CD14-positive monocyte (primary cell): ENCODE measurements around the gene HIVEP3. TPM values are rescaled to one million over a fixed set of nuclear protein-coding genes. Genes with fewer than 3 reads are reported as not detected.

Source experiments
- DNase-seq, 3 donors: peaks; one replicate each; pipeline ENCODE4 v3.0.0-alpha.2; 2011 to 2022
- H2AFZ ChIP-seq: 2 replicates; pipeline ENCODE4 v1.6.0; 2012; ENCODE audit warnings: mild to moderate bottlenecking, low read depth, low read length, inconsistent platforms; ENCODE audit not compliant: insufficient read depth, poor library complexity, severe bottlenecking
- H3K27ac ChIP-seq, 2 donors: 1 replicate in 1 of 2; 2 replicates in 1 of 2; pipeline ENCODE4 v1.5.1; 2012 to 2013; ENCODE audit warnings: low read length in 2 of 2, control low read depth in 1 of 2, inconsistent platforms in 1 of 2, low read depth in 1 of 2, mild to moderate bottlenecking in 1 of 2
- H3K27me3 ChIP-seq, 2 donors: one replicate each; pipeline versions ENCODE4 v1.6.0 to v1.6.1; 2011 to 2013; ENCODE audit warnings: low read length in 2 of 2; ENCODE audit not compliant: control insufficient read depth in 2 of 2, insufficient read depth in 2 of 2
- H3K36me3 ChIP-seq, 2 donors: replicated peaks in 1 of 2; 1 replicate in 1 of 2; 2 replicates in 1 of 2; pipeline versions ENCODE4 v1.5.1 to v1.6.1; 2012 to 2013; ENCODE audit warnings: low read length in 2 of 2, control low read depth in 1 of 2, inconsistent platforms in 1 of 2, mild to moderate bottlenecking in 1 of 2; ENCODE audit not compliant: insufficient read depth in 2 of 2, control insufficient read depth in 1 of 2
- H3K4me1 ChIP-seq, 2 donors: 1 replicate in 1 of 2; 2 replicates in 1 of 2; pipeline versions ENCODE4 v1.5.1 to v1.6.1; 2012 to 2013; ENCODE audit warnings: low read length in 2 of 2, control low read depth in 1 of 2, inconsistent platforms in 1 of 2, mild to moderate bottlenecking in 1 of 2, moderate library complexity in 1 of 2; ENCODE audit not compliant: insufficient read depth in 2 of 2, control insufficient read depth in 1 of 2
- H3K4me2 ChIP-seq: replicated peaks from 2 replicates; pipeline ENCODE3; 2012; ENCODE audit warnings: low read length, moderate library complexity, mild to moderate bottlenecking; ENCODE audit not compliant: poor library complexity, severe bottlenecking; ENCODE audit errors: extremely low read depth
- H3K4me3 ChIP-seq, 3 experiments: fragments of 200-600 bp in 1 of 3; sonication (generic) in 1 of 3; replicated peaks in 1 of 3; 1 replicate in 2 of 3; 2 replicates in 1 of 3; pipeline ENCODE4 v1.5.1; 2011 to 2013; ENCODE audit warnings: low read length in 3 of 3, mild to moderate bottlenecking in 3 of 3, control low read depth in 2 of 3, low read depth in 2 of 3, inconsistent platforms in 1 of 3, moderate library complexity in 1 of 3
- H3K79me2 ChIP-seq: 2 replicates; pipeline ENCODE4 v1.6.0; 2012; ENCODE audit warnings: mild to moderate bottlenecking, control low read depth, inconsistent platforms, low read length, moderate library complexity; ENCODE audit not compliant: insufficient read depth
- H3K9ac ChIP-seq: 2 replicates; pipeline ENCODE4 v1.6.0; 2017; ENCODE audit warnings: low read length, mild to moderate bottlenecking; ENCODE audit not compliant: insufficient read depth, poor library complexity, severe bottlenecking
- H3K9me3 ChIP-seq, 2 donors: replicated peaks in 1 of 2; 1 replicate in 1 of 2; 2 replicates in 1 of 2; pipeline versions ENCODE4 v1.5.1 to v1.6.1; 2012 to 2013; ENCODE audit warnings: low read length in 2 of 2, control low read depth in 1 of 2; ENCODE audit not compliant: control insufficient read depth in 1 of 2, insufficient read depth in 1 of 2
- H4K20me1 ChIP-seq: 2 replicates; pipeline ENCODE4 v1.6.0; 2012; ENCODE audit warnings: mild to moderate bottlenecking, low read length, control low read depth, moderate library complexity; ENCODE audit not compliant: insufficient read depth
- H3K27ac Mint-ChIP-seq, 7 donors: one replicate each; pipeline ENCODE4 v1.8.0; 2020; ENCODE audit warnings: mild to moderate bottlenecking in 7 of 7, mixed read lengths in 7 of 7, moderate library complexity in 6 of 7, inconsistent platforms in 2 of 7
- H3K27me3 Mint-ChIP-seq, 3 donors: one replicate each; pipeline ENCODE4 v1.8.0; 2021 to 2022; ENCODE audit warnings: low read depth in 3 of 3, mild to moderate bottlenecking in 3 of 3, mixed read lengths in 3 of 3, moderate library complexity in 3 of 3, inconsistent platforms in 1 of 3
- H3K36me3 Mint-ChIP-seq, 2 donors: one replicate each; pipeline ENCODE4 v1.8.0; 2020; ENCODE audit warnings: mixed read lengths in 2 of 2, inconsistent platforms in 1 of 2, mild to moderate bottlenecking in 1 of 2
- H3K4me1 Mint-ChIP-seq: one replicate; pipeline ENCODE4 v1.8.0; 2020; ENCODE audit warnings: mild to moderate bottlenecking, mixed read lengths
- H3K4me3 Mint-ChIP-seq, 2 donors: one replicate each; pipeline ENCODE4 v1.8.0; 2020; ENCODE audit warnings: mild to moderate bottlenecking in 2 of 2, mixed read lengths in 2 of 2, moderate library complexity in 1 of 2
- H3K9me3 Mint-ChIP-seq, 7 donors: one replicate each; pipeline ENCODE4 v1.8.0; 2020 to 2022; ENCODE audit warnings: mixed read lengths in 7 of 7, mild to moderate bottlenecking in 6 of 7, moderate library complexity in 6 of 7, inconsistent platforms in 2 of 7
- WGBS: methylation state at CpG from one replicate; pipeline ENCODE4 v1.1.5; 2013; ENCODE audit warnings: missing lambda C conversion rate; ENCODE audit not compliant: insufficient coverage; 5-methylcytosine and 5-hydroxymethylcytosine counted together
- intact Hi-C, 2 donors: fragments of 100-400 bp; cut with micrococcal nuclease; formaldehyde crosslinking; loops; one replicate each; pipeline versions ENCODE4 v1.15.0 to v1.15.1; 2023
- polyA plus RNA-seq, 3 donors: library from polyadenylated mRNA; depleted of rRNA in 1 of 3; unstranded in 2 of 3; stranded (reverse) in 1 of 3; fragments of 300-500 nt in 2 of 3; fragments of >200 nt in 1 of 3; fragmentation: Illumina TruSeq in 2 of 3; gene quantifications; 1 replicate in 2 of 3; 2 replicates in 1 of 3; pipeline ENCODE4 v1.2.3, GENCODE V29; 2012 to 2021
- TF ChIP-seq, protein P1 (sequence below): fragments of 200-600 bp; IDR thresholded peaks from one replicate; pipeline ENCODE4 v1.8.0; 2022; ENCODE audit warnings: antibody characterized with exemption, mild to moderate bottlenecking

HIVEP3 gene
- polyA plus RNA-seq, 3 donors, result 1.2 to 3.7 (median 1.8) TPM

GRCh38 chr1:41673378-41673777, 245.3 kb downstream of the HIVEP3 start:
- intact Hi-C loops, result no loop called here
- Histone ChIP-seq H3K27me3 (no peaks in the 10 kb centered on the region), H3K36me3 (no peaks in the 10 kb centered on the region), H3K9ac (peak overlapping the region; percentile 19), H3K4me3 (peak overlapping the region in 1 of 3 experiments; percentile 7), H4K20me1 (no peaks in the 10 kb centered on the region), H3K27ac (no peak overlapping the region), H3K9me3 (no peaks in the 10 kb centered on the region), H3K4me2 (no peak overlapping the region), H3K79me2 (no peaks in the 10 kb centered on the region), H3K4me1 (peaks cover 20 to 28% of the 10 kb centered on the region in 2 donors), H2AFZ (peak overlapping the region; percentile 7)
- Mint-ChIP-seq H3K4me3 (peak overlapping the region in 1 of 2 donors; percentile 65), H3K36me3 (peaks cover 0 to 7% of the 10 kb centered on the region in 2 donors), H3K27me3 (peaks cover 6 to 15% (median 14%) of the 10 kb centered on the region in 3 donors), H3K9me3 (peaks cover 0 to 1% (median 0%) of the 10 kb centered on the region in 7 donors), H3K27ac (no peak overlapping the region), H3K4me1 (peaks cover 32% of the 10 kb centered on the region)
- 0% methylated on average over 2 of the region's 4 CpGs for WGBS
- no peak for DNase-seq
- TF ChIP-seq, protein P1, sequence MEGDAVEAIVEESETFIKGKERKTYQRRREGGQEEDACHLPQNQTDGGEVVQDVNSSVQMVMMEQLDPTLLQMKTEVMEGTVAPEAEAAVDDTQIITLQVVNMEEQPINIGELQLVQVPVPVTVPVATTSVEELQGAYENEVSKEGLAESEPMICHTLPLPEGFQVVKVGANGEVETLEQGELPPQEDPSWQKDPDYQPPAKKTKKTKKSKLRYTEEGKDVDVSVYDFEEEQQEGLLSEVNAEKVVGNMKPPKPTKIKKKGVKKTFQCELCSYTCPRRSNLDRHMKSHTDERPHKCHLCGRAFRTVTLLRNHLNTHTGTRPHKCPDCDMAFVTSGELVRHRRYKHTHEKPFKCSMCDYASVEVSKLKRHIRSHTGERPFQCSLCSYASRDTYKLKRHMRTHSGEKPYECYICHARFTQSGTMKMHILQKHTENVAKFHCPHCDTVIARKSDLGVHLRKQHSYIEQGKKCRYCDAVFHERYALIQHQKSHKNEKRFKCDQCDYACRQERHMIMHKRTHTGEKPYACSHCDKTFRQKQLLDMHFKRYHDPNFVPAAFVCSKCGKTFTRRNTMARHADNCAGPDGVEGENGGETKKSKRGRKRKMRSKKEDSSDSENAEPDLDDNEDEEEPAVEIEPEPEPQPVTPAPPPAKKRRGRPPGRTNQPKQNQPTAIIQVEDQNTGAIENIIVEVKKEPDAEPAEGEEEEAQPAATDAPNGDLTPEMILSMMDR, result no peak

DNA sequence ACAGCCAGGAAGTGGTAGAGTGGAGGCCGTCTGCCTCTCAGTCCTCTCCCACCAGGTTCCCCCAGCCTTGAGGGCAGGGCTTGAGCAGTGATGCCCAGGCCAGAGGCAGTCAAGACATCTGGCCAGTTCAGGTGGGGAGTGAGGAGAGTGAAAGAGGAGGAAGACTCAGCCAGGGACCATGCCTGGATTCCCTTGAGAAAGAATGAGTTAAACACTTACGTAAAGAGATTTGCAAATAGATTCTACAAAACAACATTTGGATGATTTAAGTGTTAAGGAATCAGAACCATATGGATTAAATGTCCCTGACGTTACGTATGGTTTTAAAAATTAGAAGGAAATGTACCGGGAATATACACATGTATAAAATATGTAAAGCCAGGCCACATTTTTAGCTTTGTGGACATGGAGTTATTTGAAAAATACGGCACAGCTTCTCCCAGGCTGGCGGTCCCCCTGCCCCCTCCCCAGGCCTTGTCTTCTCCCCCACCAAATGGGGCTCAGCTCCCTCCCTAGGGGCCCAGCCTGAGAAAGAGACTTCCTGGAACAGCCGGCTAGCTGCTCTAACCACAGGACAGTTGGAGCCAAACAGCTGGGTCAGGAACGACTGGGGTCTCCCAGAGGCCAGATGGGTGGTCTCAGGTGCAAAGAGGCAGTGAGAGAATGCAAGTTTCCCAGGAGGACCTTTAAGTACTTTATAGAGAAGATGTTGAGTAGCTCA, 245.9 kb downstream of the HIVEP3 start:
- H3K36me3 Mint-ChIP-seq, result peaks cover 0 to 7% of the 10 kb centered on the region in 2 donors
- H3K4me3 Mint-ChIP-seq, result no peak overlapping the region
- peaks cover 6 to 15% (median 14%) of the 10 kb centered on the region in 3 donors for H3K27me3 Mint-ChIP-seq
- peaks cover 0 to 1% (median 0%) of the 10 kb centered on the region in 7 donors for H3K9me3 Mint-ChIP-seq
- Histone ChIP-seq H3K79me2 (no peaks in the 10 kb centered on the region), H4K20me1 (no peaks in the 10 kb centered on the region), H3K4me2 (no peak overlapping the region), H3K9me3 (no peaks in the 10 kb centered on the region), H3K27ac (no peak overlapping the region), H3K4me3 (no peak overlapping the region), H3K4me1 (peaks cover 14 to 22% of the 10 kb centered on the region in 2 donors), H2AFZ (peak overlapping the region; percentile 7), H3K9ac (peak overlapping the region; percentile 19), H3K36me3 (no peaks in the 10 kb centered on the region), H3K27me3 (no peaks in the 10 kb centered on the region)
- intact Hi-C loops, result no loop called here
- no peak for DNase-seq
- 10% methylated on average over 4 of the region's 9 CpGs for WGBS
- H3K4me1 Mint-ChIP-seq, result peaks cover 33% of the 10 kb centered on the region
- TF ChIP-seq, protein P1, result no peak
- peak overlapping the region in 1 of 7 donors; percentile 27 for H3K27ac Mint-ChIP-seq
